Activated CD4-positive, alpha-beta memory T cell treated with anti-CD3 and anti-CD28 coated beads, Interleukin-2, amount 10 ng/mL, durations not matched to agents 7 days and 5 days (primary cell): Measurements from ENCODE around the gene SP140. TPM values are rescaled to one million over a fixed set of nuclear protein-coding genes. Genes with fewer than 3 reads are reported as not detected.

Experiments used
- total RNA-seq, 2 experiments: library from RNA; stranded (reverse); gene quantifications; one replicate each; pipeline ENCODE4 v1.2.3, GENCODE V29; 2021

The SP140 gene
- total RNA-seq, 2 experiments from 2014 or later, result 132 to 137 TPM

Other genes starting within 250 kb of the SP140 start
- gene SLC16A14, start 156.8 kb upstream of the SP140 start, total RNA-seq, result under 1 TPM; 0.40 to 0.55 TPM
- gene SP110, start 5.8 kb upstream of the SP140 start, total RNA-seq, result 100 to 1,000 TPM; 125 to 128 TPM
- gene SP140L, start 101.5 kb downstream of the SP140 start, total RNA-seq, result 10 to 100 TPM; 85.2 to 88.0 TPM
- gene SP100, start 190.5 kb downstream of the SP140 start, total RNA-seq, result 100 to 1,000 TPM; 351 TPM